VCaP (cell line): ENCODE measurements around the gene TNS3.
"Not testable (repeated sequence)": the region's sequence is repeated elsewhere in the genome, so short reads cannot be mapped to it uniquely, and the experiment has no call there.

Experiments used
- H3K27ac ChIP-seq: fragments of 450-650 bp; 2 replicates; pipeline ENCODE4 v1.5.1; 2017
- CTCF ChIP-seq: fragments of 450-650 bp; conservative IDR thresholded peaks from 2 replicates; pipeline ENCODE4 v1.5.1; 2017; ENCODE audit warnings: mild to moderate bottlenecking, moderate library complexity

Gene TNS3

GRCh38 chr7:47546733-47547494, 35.0 kb downstream of the TNS3 start:
- no peak for TF ChIP-seq CTCF
- no peak overlapping the region for H3K27ac ChIP-seq

- TF ChIP-seq CTCF, result no peak
- no peak overlapping the region for H3K27ac ChIP-seq
Observed at GRCh38 chr7:47546171-47546570, 35.7 kb downstream of the TNS3 start.

GRCh38 chr7:47544416-47544815, 37.5 kb downstream of the TNS3 start:
- TF ChIP-seq CTCF, result no peak
- H3K27ac ChIP-seq, result no peak overlapping the region

GRCh38 chr7:47543714-47544113, 38.2 kb downstream of the TNS3 start:
- H3K27ac ChIP-seq, result no peak overlapping the region
- no peak for TF ChIP-seq CTCF

- no peak overlapping the region for H3K27ac ChIP-seq
- TF ChIP-seq CTCF, result no peak
Observed at GRCh38 chr7:47543056-47543455, 38.9 kb downstream of the TNS3 start.

- H3K27ac ChIP-seq, result no peak overlapping the region
- TF ChIP-seq CTCF, result no peak
Observed at GRCh38 chr7:47542051-47542450, 39.9 kb downstream of the TNS3 start.

GRCh38 chr7:47541485-47541884, 40.4 kb downstream of the TNS3 start:
- H3K27ac ChIP-seq, result not testable (repeated sequence)
